HG03280 (cell line): ENCODE measurements around the gene PPP2R5B.
A peak's percentile ranks its signal among the peaks of the same experiment; 100 is the strongest.

Experiments
- ATAC-seq: cut with Tn5 transposase; IDR thresholded peaks from one replicate; pipeline ENCODE4 v1.9.1; 2021; ENCODE audit warnings: mild to moderate bottlenecking, moderate library complexity; ENCODE audit not compliant: unreplicated experiment

PPP2R5B gene

DNA sequence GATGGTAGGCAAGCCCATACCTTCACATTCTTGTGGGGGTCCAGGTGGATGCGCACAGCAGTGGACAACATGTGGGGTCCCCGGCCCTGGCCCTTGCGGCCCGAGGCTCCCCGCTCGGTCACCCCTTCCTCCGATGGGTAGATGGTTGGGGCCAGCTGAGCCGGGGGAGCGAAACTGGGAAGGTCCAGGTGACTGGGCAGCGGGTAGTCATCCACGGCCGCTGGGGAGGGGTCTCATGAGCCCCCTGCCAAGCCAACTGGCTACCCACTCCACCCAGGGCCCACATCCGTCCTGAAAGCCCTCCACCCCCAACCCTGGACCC, 18.2 kb upstream of the PPP2R5B start:
- ATAC-seq, result no peak

DNA sequence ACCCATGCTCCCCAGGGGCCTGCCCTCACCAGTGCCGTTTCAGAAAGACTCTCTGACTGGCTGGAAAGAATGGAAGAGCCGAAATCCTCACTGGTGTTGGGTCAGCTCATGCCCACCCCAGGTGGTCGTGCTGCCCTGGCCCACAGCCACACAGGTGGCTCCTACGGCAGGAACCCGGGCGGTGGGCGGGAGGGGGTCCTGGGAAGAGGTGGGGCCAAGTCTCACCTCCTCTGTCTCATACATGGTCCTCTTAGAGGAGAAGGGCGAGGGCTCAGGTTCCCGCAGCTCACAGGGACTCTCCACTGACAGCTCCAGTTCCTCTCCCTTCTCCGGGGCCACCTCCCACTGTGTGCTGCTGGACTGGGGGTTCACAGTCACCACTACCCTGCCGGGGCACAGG, 15.7 kb upstream of the PPP2R5B start:
- no peak for ATAC-seq

DNA sequence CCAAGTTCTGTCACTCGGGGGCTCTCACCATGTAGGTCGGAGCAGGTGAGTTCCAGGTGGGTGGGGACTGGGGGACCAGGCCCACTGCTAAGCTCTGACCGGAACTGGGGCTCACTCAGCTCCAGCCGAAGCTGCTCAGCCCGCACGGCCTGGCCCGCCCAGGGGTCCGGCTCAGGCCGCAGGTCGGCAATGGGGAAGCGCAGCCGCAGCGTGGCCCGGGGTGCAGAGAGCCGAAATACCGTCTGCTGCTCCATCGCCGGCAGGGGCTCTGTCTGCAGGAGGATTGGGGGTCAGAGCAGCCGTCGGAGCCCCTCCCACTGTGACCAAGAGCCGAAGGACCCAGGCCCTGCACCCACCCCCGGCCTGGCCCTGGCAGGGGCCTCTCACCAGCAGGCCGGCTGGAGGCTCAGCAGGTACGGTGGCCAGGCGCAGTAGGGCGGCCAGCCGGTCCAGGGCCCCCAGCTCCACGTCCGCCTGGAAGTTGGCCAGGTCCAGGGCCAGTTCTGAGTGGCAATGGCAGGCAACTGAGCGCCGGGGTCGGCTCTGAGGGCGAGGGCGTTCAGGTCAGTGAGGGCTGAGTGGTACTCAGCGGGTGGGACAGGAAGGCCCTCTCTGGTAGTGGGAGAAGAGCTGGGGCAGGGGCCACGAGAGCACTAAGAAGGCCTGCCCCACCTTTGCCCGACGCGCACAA, 14.7 kb upstream of the PPP2R5B start:
- no peak for ATAC-seq

DNA sequence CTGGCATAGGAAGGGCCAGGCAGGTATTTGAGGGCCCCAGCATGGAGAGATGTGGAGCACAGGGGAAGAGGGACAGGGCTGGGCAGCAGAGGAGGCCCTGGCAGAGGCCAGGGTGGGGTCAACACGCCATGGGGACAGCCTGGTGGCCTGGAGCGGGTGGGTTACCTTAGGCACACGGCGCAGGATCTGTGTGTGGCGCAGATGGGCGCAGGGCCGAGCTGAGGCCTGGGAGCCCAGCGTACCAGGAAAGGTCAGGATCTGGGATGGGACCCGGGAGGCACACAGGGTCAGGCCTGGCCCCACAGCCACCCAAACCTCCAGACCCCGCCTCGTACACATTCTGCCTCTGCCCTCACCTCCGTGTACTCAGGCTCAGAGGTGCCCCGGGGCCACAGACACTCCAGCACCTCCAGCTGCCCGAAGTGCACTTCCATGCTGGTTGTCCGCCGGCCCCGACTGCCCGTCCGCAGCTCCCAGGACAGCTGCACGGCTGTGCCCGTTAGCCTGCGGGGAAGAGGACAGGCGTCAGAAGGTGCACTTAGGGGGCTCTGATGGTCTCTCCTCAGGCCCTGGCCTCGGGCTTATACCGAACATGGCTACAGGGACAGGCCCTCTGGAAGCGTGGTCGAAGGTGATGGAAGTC, 13.9 kb upstream of the PPP2R5B start:
- no peak for ATAC-seq

DNA sequence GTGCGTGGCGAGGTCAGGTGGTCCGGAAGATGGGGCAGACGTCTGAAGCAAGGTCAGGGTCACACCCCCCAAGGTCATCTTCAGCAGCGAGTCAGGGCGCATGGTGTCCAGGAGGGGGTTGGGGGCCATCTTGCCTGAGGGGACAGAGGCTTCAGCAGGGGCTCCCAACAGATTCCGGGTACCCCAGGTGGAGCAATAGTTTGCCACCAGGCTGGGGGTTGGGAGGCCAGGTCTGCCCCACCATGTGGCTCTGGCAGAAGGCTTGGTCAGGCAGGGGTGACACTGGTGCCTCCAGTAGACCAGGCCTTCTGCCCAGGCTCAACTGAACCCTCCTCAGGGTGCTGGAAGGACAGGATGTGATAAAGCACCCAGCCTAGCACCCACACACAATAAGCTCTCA, 13.3 kb upstream of the PPP2R5B start:
- ATAC-seq, result no peak

DNA sequence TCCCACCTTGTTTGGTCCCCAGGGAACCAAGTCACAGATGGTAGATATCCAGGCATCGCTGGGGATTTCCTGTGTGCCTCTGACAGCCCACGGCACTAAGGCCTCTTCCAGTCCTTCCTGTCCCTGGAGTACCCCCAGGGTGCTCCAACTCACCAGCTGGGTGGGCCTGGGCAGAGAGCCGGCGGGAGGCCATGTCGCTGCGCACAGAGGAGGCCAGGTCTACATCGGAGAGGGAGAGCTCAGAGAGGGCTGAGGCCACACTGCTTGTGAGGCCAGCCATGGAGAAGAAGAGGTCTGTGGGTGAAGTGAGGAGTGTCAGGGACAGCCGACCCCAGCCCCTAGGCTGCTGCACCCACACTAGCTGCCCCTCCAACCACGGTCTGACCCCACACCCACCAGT, 12.8 kb upstream of the PPP2R5B start:
- ATAC-seq, result no peak

DNA sequence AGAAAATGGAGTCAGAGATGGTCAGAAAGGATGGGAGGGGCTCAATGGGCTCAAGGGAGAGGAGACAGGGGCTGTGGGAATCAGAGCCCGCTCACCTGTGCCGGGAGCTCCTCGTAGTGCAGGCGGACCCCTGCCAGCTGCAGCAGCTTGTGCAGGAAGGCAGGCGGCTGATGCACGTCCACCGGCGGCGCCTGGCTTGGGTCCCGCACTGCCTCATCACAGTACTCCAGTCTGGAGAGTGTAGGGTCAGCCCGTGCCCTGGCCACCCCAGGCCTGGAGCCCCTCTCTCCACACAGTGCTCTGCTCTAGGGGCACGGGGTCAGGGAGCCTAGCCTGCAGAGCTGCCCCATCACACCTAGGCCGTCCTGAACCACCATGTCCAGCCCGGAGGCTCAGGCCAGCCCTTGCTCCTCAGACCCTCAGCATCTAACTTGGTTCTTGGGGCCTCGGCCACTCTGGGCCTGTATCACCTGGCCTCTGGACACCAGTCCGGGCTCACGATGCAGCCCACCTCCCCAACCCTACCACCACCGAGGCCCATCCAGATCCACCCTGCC, 11.2 kb upstream of the PPP2R5B start:
- ATAC-seq, result no peak

DNA sequence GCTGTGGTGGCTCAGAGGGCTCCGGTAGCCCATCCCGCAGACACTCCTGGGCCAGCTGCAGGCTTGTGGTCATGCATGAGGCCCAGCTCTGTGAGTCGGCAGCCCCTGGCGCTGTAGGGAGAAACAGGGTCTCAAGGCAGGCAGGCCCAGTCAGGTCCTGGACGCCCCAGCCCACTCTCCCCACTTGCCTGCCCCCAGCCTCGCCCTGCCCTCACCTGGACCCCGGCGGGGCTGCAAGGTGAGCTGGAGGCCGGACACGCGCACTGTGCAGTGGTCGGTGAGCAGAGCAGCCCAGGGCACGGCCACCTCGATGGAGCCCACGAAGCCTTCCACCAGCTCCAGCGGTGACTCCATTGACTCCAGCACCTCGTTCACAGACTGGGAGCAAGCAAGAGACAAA, 10.4 kb upstream of the PPP2R5B start:
- no peak for ATAC-seq

DNA sequence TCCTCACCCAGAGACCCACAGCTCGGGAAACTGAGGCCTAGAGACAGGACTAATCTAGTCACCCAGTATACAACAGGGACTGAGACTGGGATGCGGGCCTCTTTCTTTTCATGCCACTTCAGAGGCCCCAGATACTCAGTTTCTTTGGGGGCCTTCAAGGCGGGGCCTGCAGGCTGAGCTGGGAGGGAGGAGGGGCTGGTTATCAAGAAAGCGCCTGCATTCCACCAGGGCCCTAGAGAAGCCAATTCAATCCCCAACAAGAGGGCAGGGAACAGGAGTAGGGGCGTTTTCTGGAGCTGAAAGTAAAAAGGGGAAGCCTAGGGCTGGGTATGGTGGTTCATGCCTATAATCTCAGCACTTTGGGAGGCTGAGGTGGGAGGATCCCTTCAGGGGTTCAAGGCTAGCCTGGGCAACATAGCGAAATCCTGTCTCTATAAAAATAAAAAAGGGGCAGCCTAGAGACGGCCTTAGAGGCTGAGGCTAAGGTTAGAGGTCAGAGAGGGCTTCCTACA, 9.1 kb upstream of the PPP2R5B start:
- no peak for ATAC-seq

DNA sequence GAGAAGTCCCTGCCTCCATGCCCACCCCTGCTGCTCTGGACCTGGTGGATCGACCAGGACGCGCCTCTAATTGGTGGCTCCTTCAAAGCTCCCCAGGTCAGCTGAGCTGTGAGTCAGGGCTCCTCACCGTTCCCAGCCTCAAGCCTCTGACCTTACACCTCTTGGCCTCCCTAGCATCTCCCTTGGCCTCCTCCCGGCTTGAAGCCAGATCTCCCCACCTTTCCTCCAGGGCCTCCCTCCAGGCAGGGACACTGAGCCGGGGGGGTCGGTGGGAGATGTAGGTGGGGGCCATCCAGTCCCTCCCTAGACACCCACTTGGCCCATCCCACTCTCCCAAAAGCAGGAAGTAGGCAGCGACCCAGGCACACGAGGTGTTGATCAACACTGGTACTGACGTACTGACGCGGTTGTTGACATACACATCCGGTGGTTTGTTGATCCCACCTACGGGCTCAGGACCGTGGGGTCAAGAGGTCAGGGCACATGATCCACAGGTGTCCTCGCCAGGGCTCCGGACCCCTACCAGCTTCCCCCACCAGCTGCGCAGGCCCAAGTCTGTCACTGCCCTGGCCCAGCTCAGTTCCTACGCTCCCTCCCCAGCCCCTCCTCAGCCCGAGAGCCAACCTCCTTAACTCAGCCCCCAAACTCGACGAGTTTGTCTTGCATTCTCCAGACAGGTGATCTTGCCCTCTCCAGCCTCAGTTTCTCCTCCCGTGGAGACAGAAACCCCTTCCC, 8.3 kb upstream of the PPP2R5B start:
- ATAC-seq, result no peak

DNA sequence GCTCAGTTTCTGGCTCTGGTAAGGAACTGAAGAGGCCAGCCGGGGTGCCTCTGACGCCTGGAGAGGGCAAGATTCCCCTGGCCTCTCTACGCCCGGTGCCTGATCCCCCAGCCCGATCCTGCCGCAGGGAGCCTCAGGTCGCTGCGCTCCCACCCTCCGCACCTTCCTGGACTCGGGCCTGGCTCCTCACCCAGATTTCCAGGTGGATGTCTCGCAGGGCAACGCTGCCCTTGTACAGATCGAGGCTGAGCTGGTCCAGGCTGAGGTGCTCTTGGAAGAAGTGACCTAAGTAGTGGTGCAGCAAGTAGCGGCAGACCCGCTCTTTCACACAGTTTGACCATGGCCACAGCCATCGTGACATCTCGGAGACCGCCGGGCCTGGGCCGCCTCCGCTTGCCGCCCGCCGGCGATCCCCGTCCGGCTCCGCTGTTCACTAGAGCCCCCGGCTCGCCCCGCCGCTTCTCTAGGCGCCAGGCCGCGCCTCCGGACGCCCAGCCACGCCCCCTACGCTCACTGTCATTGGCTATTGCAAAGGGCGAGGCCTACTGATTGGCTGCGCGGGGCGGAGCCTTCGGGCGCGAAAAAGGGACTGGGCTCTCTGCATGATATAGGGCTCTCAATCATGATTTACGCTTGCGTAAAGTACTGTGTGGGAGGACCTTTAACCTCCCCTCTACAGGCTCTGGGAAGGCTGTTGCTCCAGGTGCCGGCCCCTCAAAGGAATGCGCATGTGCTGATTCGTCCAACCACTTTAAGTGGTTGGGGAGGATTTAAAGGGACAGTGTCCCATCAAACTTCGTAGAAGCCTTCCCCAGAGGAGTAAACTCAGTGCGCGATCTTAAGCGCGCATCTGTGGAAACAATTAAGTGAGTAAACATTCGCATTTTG, 7.5 kb upstream of the PPP2R5B start, which contains the start of gene ATG2A:
Gene ATG2A (minus strand): TSS at position 435 of the 888 bp plus-strand sequence. CDS start 74 bp downstream, at position 361.
- peak; percentile 94 for ATAC-seq

DNA sequence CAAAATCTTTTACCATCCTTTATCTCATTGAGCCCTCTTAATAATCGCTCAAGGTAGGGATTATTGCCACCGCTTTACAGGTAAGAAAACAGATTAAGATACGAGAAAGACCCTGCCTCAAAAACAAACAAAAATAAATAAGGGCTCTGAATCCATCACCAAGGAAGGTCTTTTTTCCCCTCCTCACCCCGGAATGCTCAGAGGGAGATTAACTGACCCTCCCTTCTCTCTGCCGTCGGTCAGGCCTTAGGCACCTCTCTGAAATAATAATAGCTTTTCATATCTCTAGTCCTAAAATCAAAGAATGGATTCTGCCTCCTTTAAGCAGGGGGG, 6.9 kb upstream of the PPP2R5B start:
- ATAC-seq, result no peak

DNA sequence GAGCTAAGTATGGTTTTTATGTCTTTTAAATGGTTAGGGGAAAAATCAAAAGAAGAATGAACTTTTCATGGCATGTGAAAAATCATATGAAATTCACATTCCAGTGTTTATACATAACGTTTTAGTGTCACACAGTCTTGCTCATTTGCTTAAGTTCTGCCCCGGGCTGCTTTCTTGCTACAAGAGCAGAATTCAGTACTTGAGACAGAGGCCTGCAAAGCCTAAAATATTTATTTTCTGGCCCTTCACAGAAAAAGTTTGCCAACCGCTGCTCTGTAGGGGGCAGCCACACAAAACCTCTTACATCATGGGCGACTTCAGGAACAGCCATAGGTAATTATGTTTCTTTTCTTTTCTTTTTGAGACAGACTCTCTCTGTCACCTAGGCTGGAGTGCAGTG, 6.5 kb upstream of the PPP2R5B start:
- no peak for ATAC-seq

DNA sequence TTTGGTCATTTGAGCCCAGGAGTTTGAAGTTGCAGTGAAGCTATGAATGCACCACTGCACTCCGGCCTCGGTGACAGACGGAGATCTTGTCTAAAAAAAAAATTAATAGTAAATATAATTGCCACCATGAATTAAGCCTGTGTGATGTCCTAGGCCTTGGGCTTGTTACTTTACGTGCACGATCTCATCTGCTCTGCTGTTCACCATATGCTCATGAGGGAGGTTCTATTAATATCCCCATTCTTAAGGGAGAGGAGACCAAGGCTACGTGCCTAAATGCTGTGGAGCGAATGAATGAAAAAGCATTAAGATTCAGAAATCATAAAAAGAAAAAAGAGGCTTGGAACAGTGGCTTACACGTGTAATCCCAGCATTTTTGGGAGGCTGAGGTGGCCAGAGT, 4.9 kb upstream of the PPP2R5B start:
- ATAC-seq, result no peak

DNA sequence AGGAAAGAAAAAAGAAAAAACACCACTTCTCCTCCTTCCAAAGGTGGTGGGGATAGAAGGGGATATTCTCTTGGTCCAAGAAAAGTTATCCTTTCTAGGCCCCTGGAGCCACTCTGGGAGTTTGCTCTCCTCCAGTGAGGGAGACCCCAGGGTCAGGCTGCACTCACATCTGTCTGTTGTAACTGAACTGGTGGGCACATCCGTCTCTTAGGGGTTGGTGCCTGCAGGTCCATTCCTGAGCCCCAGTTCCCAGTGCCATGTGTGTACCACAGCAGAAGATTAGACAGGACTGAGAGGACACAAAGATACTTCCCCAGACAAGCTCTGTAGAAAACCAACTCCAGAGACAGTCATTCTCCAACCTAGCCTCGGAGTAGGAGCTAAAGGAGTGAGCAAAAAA, 4.4 kb upstream of the PPP2R5B start:
- no peak for ATAC-seq

DNA sequence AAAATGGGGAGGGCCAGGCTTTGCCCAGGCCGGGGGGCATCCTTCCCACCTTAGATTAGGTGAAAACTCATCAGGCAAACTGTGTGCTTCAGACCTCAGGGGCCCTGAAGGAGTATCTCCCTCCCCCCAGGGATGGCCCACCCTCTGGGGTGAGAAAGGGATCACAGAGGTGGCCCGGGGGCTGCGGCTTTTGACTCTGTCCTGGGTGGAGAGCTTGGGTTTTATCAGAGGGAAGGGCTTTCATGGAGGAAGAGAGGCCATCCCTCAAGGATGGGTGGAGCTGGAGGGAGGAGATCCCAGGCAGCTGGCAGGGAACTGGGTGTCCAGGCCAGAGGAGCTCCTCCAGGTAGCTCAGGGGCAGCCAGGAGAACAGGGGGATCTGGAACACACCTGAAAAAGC, 3.1 kb upstream of the PPP2R5B start:
- no peak for ATAC-seq

DNA sequence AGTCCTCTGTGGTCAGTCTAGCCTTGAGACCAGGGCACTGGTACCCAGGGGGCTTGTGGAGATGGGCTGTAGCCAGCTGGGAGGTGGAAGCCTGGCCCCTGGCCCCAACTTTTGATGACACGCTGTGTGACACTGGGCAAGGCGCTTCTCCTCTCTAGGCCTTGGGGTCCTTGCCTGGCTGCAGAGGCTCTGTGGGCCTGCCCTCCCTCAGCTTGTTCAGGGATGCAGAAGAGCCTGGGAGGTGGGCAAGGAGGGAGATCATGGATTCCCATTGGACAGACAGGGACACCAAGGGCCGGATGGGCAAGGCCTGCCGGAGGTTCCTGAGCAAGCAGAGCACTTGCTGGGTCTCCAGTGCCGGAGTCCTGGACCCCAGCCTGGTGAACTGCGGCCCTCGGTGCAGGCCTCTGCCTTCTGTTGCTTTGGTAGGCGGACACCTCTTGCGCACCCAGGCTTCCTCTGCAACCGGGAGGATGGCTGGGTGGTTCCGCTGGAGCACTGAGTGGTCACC, 1.3 kb upstream of the PPP2R5B start:
- no peak for ATAC-seq

DNA sequence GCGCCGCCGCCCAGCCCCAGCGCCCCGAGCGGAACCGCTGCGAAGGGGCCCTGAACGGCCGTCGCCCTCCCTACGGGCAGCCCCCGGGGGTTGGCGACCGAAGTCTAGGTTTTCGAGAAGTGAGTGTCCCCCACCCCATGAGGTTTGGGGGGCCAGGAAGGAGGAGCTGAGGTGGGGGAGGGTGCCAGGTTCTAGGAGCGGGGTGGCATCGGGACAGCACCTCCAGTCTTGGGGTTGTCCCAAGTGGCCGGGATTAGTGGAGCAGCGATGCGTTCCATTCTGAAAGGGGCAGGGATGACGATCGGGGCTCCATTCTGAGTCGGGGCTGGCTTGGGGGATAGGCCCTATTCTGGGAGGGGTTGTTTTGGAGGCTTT, 408 bp downstream of the PPP2R5B start:
- no peak for ATAC-seq

DNA sequence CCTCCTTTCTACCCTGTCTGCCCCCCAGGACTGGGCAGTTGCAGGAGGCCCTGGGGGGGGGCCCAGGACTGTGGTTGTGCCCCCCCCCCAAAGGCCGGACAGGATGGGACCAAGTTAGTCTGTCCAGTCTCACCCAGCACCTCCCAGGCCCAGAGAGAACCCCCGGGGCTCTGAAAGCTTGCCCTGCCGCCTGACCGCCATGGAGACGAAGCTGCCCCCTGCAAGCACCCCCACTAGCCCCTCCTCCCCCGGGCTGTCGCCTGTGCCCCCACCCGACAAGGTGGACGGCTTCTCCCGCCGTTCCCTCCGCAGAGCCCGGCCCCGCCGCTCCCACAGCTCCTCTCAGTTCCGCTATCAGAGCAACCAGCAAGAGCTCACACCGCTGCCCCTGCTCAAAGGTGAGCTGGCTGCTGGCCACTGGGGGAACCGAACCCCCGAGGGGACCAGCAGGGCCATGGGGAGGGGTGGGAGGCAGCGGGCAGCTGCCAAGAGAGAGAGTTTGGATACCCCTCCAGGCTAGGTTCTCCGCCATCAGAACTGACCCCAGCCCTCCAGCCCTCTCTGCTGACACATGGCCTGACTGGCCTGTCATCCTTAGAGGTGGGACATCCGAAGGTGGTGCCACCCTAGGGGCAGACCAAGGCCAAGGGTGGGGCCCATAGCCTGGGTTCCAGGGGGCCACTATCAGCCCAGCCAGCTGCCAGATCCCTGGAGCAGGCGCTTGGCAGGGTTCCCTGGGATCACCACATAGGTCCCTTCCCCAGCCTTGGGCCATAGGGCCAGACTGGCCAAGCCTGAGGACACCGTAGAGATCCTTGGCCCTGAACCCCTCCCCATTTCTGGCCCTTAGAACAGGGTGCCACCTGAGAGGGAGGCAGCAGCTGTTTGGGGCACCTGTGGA, 1.3 kb downstream of the PPP2R5B start:
- ATAC-seq, result no peak

DNA sequence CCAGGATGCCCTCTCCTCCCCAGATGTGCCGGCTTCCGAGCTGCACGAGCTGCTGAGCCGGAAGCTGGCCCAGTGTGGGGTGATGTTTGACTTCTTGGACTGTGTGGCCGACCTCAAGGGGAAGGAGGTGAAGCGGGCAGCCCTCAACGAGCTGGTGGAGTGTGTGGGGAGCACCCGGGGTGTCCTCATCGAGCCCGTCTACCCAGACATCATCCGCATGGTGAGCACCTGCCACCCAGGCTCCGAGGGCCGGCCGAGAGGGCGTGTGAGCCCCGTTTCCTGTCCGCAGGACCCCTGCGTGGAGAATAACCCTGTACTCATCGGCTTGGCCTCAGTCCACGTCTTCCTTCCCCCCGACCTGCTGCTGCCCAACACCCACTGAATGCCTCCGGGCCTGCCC, 2.2 kb downstream of the PPP2R5B start:
- ATAC-seq, result no peak
